Keratinocyte (primary cell): ENCODE measurements around the gene TFRC. TPM values are rescaled to one million over a fixed set of nuclear protein-coding genes. Genes with fewer than 3 reads are reported as not detected.
A peak's percentile ranks its signal among the peaks of the same experiment; 100 is the strongest.

ENCODE experiments used
- DNase-seq: peaks from one replicate; pipeline ENCODE4 v3.0.0-alpha.2; 2011; ENCODE audit warnings: low read depth, missing footprints, low spot score
- FAIRE-seq: peaks from 2 replicates; lab custom pipeline; 2011; peaks lifted over from hg19 to GRCh38; lab: Jason Lieb, UNC
- H2AFZ ChIP-seq: 2 replicates; pipeline ENCODE4 v1.6.0; 2012; ENCODE audit warnings: low read length, control low read depth, inconsistent platforms; ENCODE audit not compliant: control insufficient read depth
- H3K27ac ChIP-seq: 2 replicates; pipeline ENCODE4 v1.5.1; 2011; ENCODE audit warnings: low read length; ENCODE audit not compliant: control insufficient read depth, insufficient read depth
- H3K27me3 ChIP-seq: 3 replicates; pipeline ENCODE4 v1.6.0; 2011; ENCODE audit warnings: low read length; ENCODE audit not compliant: control insufficient read depth, insufficient read depth; ENCODE audit errors: extremely low read depth
- H3K36me3 ChIP-seq, 2 experiments: 2 replicates in 1 of 2; 3 replicates in 1 of 2; pipeline ENCODE4 v1.5.1; 2011; ENCODE audit warnings: low read length in 2 of 2, mild to moderate bottlenecking in 1 of 2; ENCODE audit not compliant: control insufficient read depth in 2 of 2, insufficient read depth in 2 of 2; ENCODE audit errors: extremely low read depth in 1 of 2
- H3K4me1 ChIP-seq: 3 replicates; pipeline ENCODE4 v1.5.1; 2011; ENCODE audit warnings: low read length; ENCODE audit not compliant: control insufficient read depth, insufficient read depth; ENCODE audit errors: extremely low read depth
- H3K4me2 ChIP-seq: 3 replicates; pipeline ENCODE4 v1.6.0; 2011; ENCODE audit warnings: low read depth, low read length; ENCODE audit not compliant: control insufficient read depth, insufficient read depth; ENCODE audit errors: extremely low read depth
- H3K4me3 ChIP-seq, 3 experiments: fragments of 200-600 bp in 1 of 3; sonication (generic) in 1 of 3; 2 replicates in 2 of 3; 3 replicates in 1 of 3; pipeline ENCODE4 v1.5.1; 2011 to 2016; ENCODE audit warnings: low read length in 3 of 3, mild to moderate bottlenecking in 3 of 3, control low read depth in 2 of 3, inconsistent platforms in 1 of 3, low read depth in 1 of 3, mixed read lengths in 1 of 3, mixed run types in 1 of 3, moderate library complexity in 1 of 3; ENCODE audit not compliant: control insufficient read depth in 2 of 3, insufficient read depth in 2 of 3; ENCODE audit errors: extremely low read depth in 1 of 3
- H3K79me2 ChIP-seq: 2 replicates; pipeline ENCODE4 v1.6.0; 2012; ENCODE audit warnings: low read length; ENCODE audit not compliant: control insufficient read depth, insufficient read depth
- H3K9ac ChIP-seq: 3 replicates; pipeline ENCODE4 v1.6.0; 2011; ENCODE audit warnings: low read length; ENCODE audit not compliant: control insufficient read depth, insufficient read depth; ENCODE audit errors: extremely low read depth
- H3K9me1 ChIP-seq: 3 replicates; pipeline ENCODE4 v1.6.0; 2011; ENCODE audit warnings: low read length; ENCODE audit not compliant: control insufficient read depth, insufficient read depth; ENCODE audit errors: extremely low read depth
- H3K9me3 ChIP-seq: 2 replicates; pipeline ENCODE4 v1.5.1; 2012; ENCODE audit warnings: low read depth, low read length; ENCODE audit not compliant: control insufficient read depth
- H4K20me1 ChIP-seq: 3 replicates; pipeline ENCODE4 v1.6.0; 2011; ENCODE audit warnings: low read length; ENCODE audit not compliant: control insufficient read depth, insufficient read depth; ENCODE audit errors: extremely low read depth
- CTCF ChIP-seq, 3 experiments: IDR thresholded peaks in 1 of 3; conservative IDR thresholded peaks in 1 of 3; optimal IDR thresholded peaks in 1 of 3; 2 replicates in 2 of 3; 3 replicates in 1 of 3; pipeline versions ENCODE3 to v1.5.1; 2011; ENCODE audit warnings: low read length in 3 of 3, mild to moderate bottlenecking in 3 of 3, moderate library complexity in 2 of 3, control low read depth in 1 of 3, inconsistent platforms in 1 of 3; ENCODE audit not compliant: insufficient read depth in 2 of 3; ENCODE audit errors: extremely low read depth in 1 of 3
- EZH2 ChIP-seq: IDR thresholded peaks from one replicate; pipeline ENCODE4 v1.6.1; 2012; ENCODE audit warnings: inconsistent platforms, mild to moderate bottlenecking, low read length, moderate library complexity
- dilution Hi-C: fragments of 300-500 bp; cut with MboI; formaldehyde crosslinking; loops from one replicate; pipeline ENCODE4 v1.7.0; 2020; ENCODE audit warnings: low sequenced_read_pairs; ENCODE audit not compliant: extremely low pct_ligation_motif_present
- polyA plus RNA-seq, 5 experiments: library from polyadenylated mRNA; depleted of rRNA in 3 of 5; stranded (reverse) in 3 of 5; stranded (forward) in 1 of 5; unstranded in 1 of 5; fragments of >200 nt; gene quantifications; 1 replicate in 1 of 5; 2 replicates in 3 of 5; 3 replicates in 1 of 5; pipeline versions ENCODE4 v1.2.1 to v1.2.3, GENCODE V29; 2011 to 2012; ENCODE audit warnings: missing spikeins in 2 of 5, low read depth in 1 of 5, low replicate concordance in 1 of 5

Gene TFRC
- polyA plus RNA-seq, 1 donor (not counting 4 experiments of a cell fraction or from before 2014, with no cell fraction given) = 109 TPM

GRCh38 chr3:196087906-196088305, 6.0 kb upstream of the TFRC start:
- H3K4me2 ChIP-seq = no peak overlapping the region
- H3K36me3 ChIP-seq = no peaks in the 10 kb centered on the region
- no peaks in the 10 kb centered on the region for H3K27me3 ChIP-seq
- no peak for DNase-seq
- no peak overlapping the region for H3K9ac ChIP-seq
- no peaks in the 10 kb centered on the region for H3K9me1 ChIP-seq
- H3K4me1 ChIP-seq = no peaks in the 10 kb centered on the region
- no peak for FAIRE-seq
- no peaks in the 10 kb centered on the region for H3K9me3 ChIP-seq
- no peaks in the 10 kb centered on the region for H3K79me2 ChIP-seq
- H3K27ac ChIP-seq = no peak overlapping the region
- TF ChIP-seq CTCF (optimal IDR thresholded peaks at IDR 0.05 in 1 of 3, IDR thresholded peaks at IDR 0.05 in 1 of 3, conservative IDR thresholded peaks at IDR 0.05 in 1 of 3; ENCODE audit: extremely low read depth in 1 of 3, insufficient read depth in 2 of 3, low read length in 3 of 3) (no peak), EZH2 (no peak)
- no peak overlapping the region for H2AFZ ChIP-seq
- H4K20me1 ChIP-seq = no peaks in the 10 kb centered on the region
- no peak overlapping the region for H3K4me3 ChIP-seq
- dilution Hi-C loops = no loop called here

GRCh38 chr3:196082619-196082971, 705 bp upstream of the TFRC start:
- no peak for TF ChIP-seq EZH2
- no peak for TF ChIP-seq CTCF (optimal IDR thresholded peaks at IDR 0.05 in 1 of 3, IDR thresholded peaks at IDR 0.05 in 1 of 3, conservative IDR thresholded peaks at IDR 0.05 in 1 of 3; ENCODE audit: extremely low read depth in 1 of 3, insufficient read depth in 2 of 3, low read length in 3 of 3)
- H4K20me1 ChIP-seq = peaks cover 23% of the 10 kb centered on the region
- H3K4me1 ChIP-seq = peaks cover 19% of the 10 kb centered on the region
- peak overlapping the region in 2 of 3 experiments; percentile 99 to 100 for H3K4me3 ChIP-seq
- H3K4me2 ChIP-seq = peak overlapping the region; percentile 73
- peaks cover 3% of the 10 kb centered on the region for H3K9me1 ChIP-seq
- H3K9ac ChIP-seq = no peak overlapping the region
- peak overlapping the region; percentile 69 for H2AFZ ChIP-seq
- H3K27me3 ChIP-seq = no peaks in the 10 kb centered on the region
- no peaks in the 10 kb centered on the region for H3K9me3 ChIP-seq
- DNase-seq (no peak), FAIRE-seq (no peak)
- H3K36me3 ChIP-seq = peaks cover 0 to 2% of the 10 kb centered on the region in 2 experiments
- peaks cover 41% of the 10 kb centered on the region for H3K79me2 ChIP-seq
- dilution Hi-C loops = no loop called here
- H3K27ac ChIP-seq = no peak overlapping the region
